HepG2 (cell line): ENCODE measurements around the gene RMRP. TPM values are rescaled to one million over a fixed set of nuclear protein-coding genes. Genes with fewer than 3 reads are reported as not detected.

Source experiments
- CSRNP1 ChIP-seq: sonication (generic); formaldehyde crosslinking; IDR thresholded peaks from 2 replicates; pipeline ENCODE4 v1.8.1; 2023; ENCODE audit warnings: mild to moderate bottlenecking, missing genetic modification reagents
- DNMT3B ChIP-seq: conservative IDR thresholded peaks from 2 replicates; pipeline ENCODE4 v1.6.1; 2016; ENCODE audit warnings: missing biosample characterization, control low read depth
- HIC2 ChIP-seq: sonication (generic); formaldehyde crosslinking; IDR thresholded peaks from 2 replicates; pipeline ENCODE4 v1.9.0; 2022; ENCODE audit warnings: low read depth, missing genetic modification reagents
- HMGXB3 ChIP-seq: sonication (generic); formaldehyde crosslinking; IDR thresholded peaks from 2 replicates; pipeline ENCODE4 v1.4.0; 2020; ENCODE audit warnings: missing genetic modification reagents, borderline replicate concordance
- IRF9 ChIP-seq: sonication (generic); formaldehyde crosslinking; IDR thresholded peaks from 2 replicates; pipeline ENCODE4 v1.8.0; 2022; ENCODE audit warnings: missing genetic modification reagents, mild to moderate bottlenecking, borderline replicate concordance
- MYC ChIP-seq: sonication (generic); formaldehyde crosslinking; IDR thresholded peaks from 2 replicates; pipeline ENCODE4 v1.9.0; 2021; ENCODE audit warnings: missing genetic modification reagents, borderline replicate concordance
- PAXIP1 ChIP-seq: sonication (generic); formaldehyde crosslinking; conservative IDR thresholded peaks from 2 replicates; pipeline ENCODE4 v1.4.0; 2020; ENCODE audit warnings: mild to moderate bottlenecking, missing genetic modification reagents, moderate library complexity
- TP53 ChIP-seq: sonication (generic); formaldehyde crosslinking; conservative IDR thresholded peaks from 2 replicates; pipeline ENCODE4 v1.4.0; 2020; ENCODE audit warnings: missing genetic modification reagents
- ZNF230 ChIP-seq: sonication (generic); formaldehyde crosslinking; IDR thresholded peaks from 2 replicates; pipeline ENCODE4 v1.4.0; 2020; ENCODE audit warnings: mild to moderate bottlenecking, missing genetic modification reagents
- ZNF274 ChIP-seq: sonication (generic); formaldehyde crosslinking; IDR thresholded peaks from 2 replicates; pipeline ENCODE4 v1.5.1; 2020; ENCODE audit warnings: mild to moderate bottlenecking, missing genetic modification reagents
- ZNF431 ChIP-seq: sonication (generic); formaldehyde crosslinking; IDR thresholded peaks from 2 replicates; pipeline ENCODE4 v1.9.0; 2022; ENCODE audit warnings: missing genetic modification reagents, low read depth, mild to moderate bottlenecking, borderline replicate concordance
- ZNF850 ChIP-seq: sonication (generic); formaldehyde crosslinking; conservative IDR thresholded peaks from 2 replicates; pipeline ENCODE4 v1.9.0; 2021; ENCODE audit warnings: mild to moderate bottlenecking, missing genetic modification reagents
- polyA plus RNA-seq, 8 experiments: library from polyadenylated mRNA; depleted of rRNA in 3 of 8; stranded (reverse) in 7 of 8; unstranded in 1 of 8; fragments of >200 nt; fragmentation: Illumina TruSeq in 4 of 8; extraction: Trizol in 4 of 8; gene quantifications; 2 replicates each; pipeline versions ENCODE4 v1.2.1 to v1.2.3, GENCODE V29; 2011 to 2016; ENCODE audit warnings: low read depth in 4 of 8, missing spikeins in 1 of 8, mixed read lengths in 1 of 8; ENCODE audit not compliant: insufficient read depth in 1 of 8
- total RNA-seq, 5 experiments: library from RNA; depleted of rRNA; stranded (reverse); fragments of >200 nt; fragmentation: Illumina TruSeq; extraction: Trizol; gene quantifications; 2 replicates each; pipeline ENCODE4 v1.2.3, GENCODE V29; 2016; ENCODE audit warnings: low read depth in 1 of 5

RMRP gene
- total and polyA plus RNA-seq, 2 of the 13 experiments (the other 11 are each of a cell fraction or from before 2014, with no cell fraction given), result 51.4 to 4,025 TPM

- TF ChIP-seq IRF9 (CRISPR knock-in tag) (0 out of 2 replicates have a peak, but pooled peaks have one; percentile 18), ZNF230 (CRISPR knock-in tag) (no peak), ZNF850 (no peak), CSRNP1 (CRISPR knock-in tag) (peak; percentile 45; the same call in 1 of the 2 replicates), DNMT3B (CRISPR knock-in tag) (no peak), HMGXB3 (CRISPR knock-in tag) (no peak), HIC2 (CRISPR knock-in tag) (0 out of 2 replicates have a peak, but pooled peaks have one; percentile 22), TP53 (CRISPR knock-in tag) (no peak), MYC (CRISPR knock-in tag) (peak; percentile 81), ZNF431 (no peak), ZNF274 (CRISPR knock-in tag) (no peak), PAXIP1 (CRISPR knock-in tag) (peak; percentile 59)
Measured at GRCh38 chr9:35673132-35674024, 15.6 kb upstream of the RMRP start, which contains the start of gene CA9 (continued).
